RWPE2 (cell line): ENCODE data around the gene CLDN24.

Experiments
- ATAC-seq: fragments of 200-7000 bp; cut with Tn5 transposase; 3 replicates; pipeline ENCODE4 v1.9.1; 2021; ENCODE audit warnings: low read depth
- DNase-seq: peaks from one replicate; pipeline ENCODE4 v3.0.0-alpha.2; 2020; ENCODE audit warnings: low spot score
- H3K27ac ChIP-seq: fragments of 450-650 bp; 2 replicates; pipeline ENCODE4 v1.5.1; 2017; ENCODE audit warnings: mild to moderate bottlenecking; ENCODE audit not compliant: poor library complexity, severe bottlenecking
- H3K27me3 ChIP-seq: fragments of 250-450 bp; sonication (Bioruptor Pico); 2 replicates; pipeline ENCODE4 v1.5.1; 2021; ENCODE audit warnings: mild to moderate bottlenecking, moderate library complexity; ENCODE audit not compliant: insufficient read depth, poor library complexity, severe bottlenecking
- H3K36me3 ChIP-seq: fragments of 250-450 bp; sonication (Bioruptor Pico); 2 replicates; pipeline ENCODE4 v1.5.1; 2020; ENCODE audit warnings: low read depth, mild to moderate bottlenecking, moderate library complexity
- H3K4me1 ChIP-seq: fragments of 250-450 bp; sonication (Bioruptor Pico); 2 replicates; pipeline ENCODE4 v1.5.1; 2021; ENCODE audit warnings: mild to moderate bottlenecking, moderate library complexity; ENCODE audit not compliant: insufficient read depth, poor library complexity, severe bottlenecking
- H3K4me3 ChIP-seq: fragments of 250-450 bp; sonication (Bioruptor Pico); 2 replicates; pipeline ENCODE4 v1.5.1; 2021; ENCODE audit warnings: mild to moderate bottlenecking, moderate library complexity; ENCODE audit not compliant: severe bottlenecking
- H3K9me3 ChIP-seq: fragments of 250-450 bp; sonication (Bioruptor Pico); 2 replicates; pipeline ENCODE4 v1.5.1; 2021; ENCODE audit warnings: mild to moderate bottlenecking, moderate library complexity; ENCODE audit not compliant: severe bottlenecking
- CTCF ChIP-seq: fragments of 450-650 bp; IDR thresholded peaks from one replicate; pipeline ENCODE4 v1.5.1; 2017; ENCODE audit warnings: mild to moderate bottlenecking, moderate library complexity; ENCODE audit not compliant: poor library complexity, severe bottlenecking

Gene CLDN24

GRCh38 chr4:183323295-183323694, 1.1 kb upstream of the CLDN24 start:
- Histone ChIP-seq H3K4me1 (no peaks in the 10 kb centered on the region), H3K36me3 (no peaks in the 10 kb centered on the region), H3K4me3 (no peak overlapping the region), H3K27me3 (no peaks in the 10 kb centered on the region), H3K9me3 (peaks cover 2% of the 10 kb centered on the region), H3K27ac (no peak overlapping the region)
- no peak for DNase-seq
- TF ChIP-seq CTCF: no peak
- ATAC-seq: no peak

GRCh38 chr4:183321516-183321915, 710 bp downstream of the CLDN24 start:
- Histone ChIP-seq H3K27me3 (no peaks in the 10 kb centered on the region), H3K4me1 (no peaks in the 10 kb centered on the region), H3K36me3 (no peaks in the 10 kb centered on the region), H3K4me3 (no peak overlapping the region), H3K27ac (no peak overlapping the region), H3K9me3 (no peaks in the 10 kb centered on the region)
- no peak for ATAC-seq
- DNase-seq: no peak
- no peak for TF ChIP-seq CTCF

- TF ChIP-seq CTCF: no peak
- H3K4me3 ChIP-seq: no peak overlapping the region
Measured at GRCh38 chr4:183321079-183321478, 1.1 kb downstream of the CLDN24 start.

GRCh38 chr4:183320211-183321059, 1.8 kb downstream of the CLDN24 start, which contains the start of gene CLDN22:
Gene CLDN22 (minus strand): TSS chr4:183320276. CDS start chr4:183320218, 58 bp downstream.
- no peaks in the 10 kb centered on the region for H3K9me3 ChIP-seq
- no peak within 1 kb of the TSS for H3K4me3 ChIP-seq
- DNase-seq (no peak), ATAC-seq (no peak)
- H3K27me3 ChIP-seq: no peaks in the 10 kb centered on the region
- H3K36me3 ChIP-seq: no peaks in the 10 kb centered on the region
- H3K4me1 ChIP-seq: no peaks in the 10 kb centered on the region
- H3K27ac ChIP-seq: no peak within 1 kb of the TSS
- TF ChIP-seq CTCF: no peak

More at GRCh38 chr4:183321079-183321478, 1.1 kb downstream of the CLDN24 start:
- Histone ChIP-seq H3K9me3 (no peaks in the 10 kb centered on the region), H3K27me3 (no peaks in the 10 kb centered on the region), H3K27ac (no peak overlapping the region), H3K4me1 (no peaks in the 10 kb centered on the region), H3K36me3 (no peaks in the 10 kb centered on the region)
- no peak for ATAC-seq
- DNase-seq: no peak

- Histone ChIP-seq H3K4me1 (no peaks in the 10 kb centered on the region), H3K27me3 (no peaks in the 10 kb centered on the region), H3K4me3 (no peak overlapping the region), H3K36me3 (peaks cover 5% of the 10 kb centered on the region; the same call in 1 of the 2 replicates), H3K9me3 (no peaks in the 10 kb centered on the region), H3K27ac (no peak overlapping the region)
- no peak for TF ChIP-seq CTCF
- ATAC-seq (no peak), DNase-seq (no peak)
Measured at GRCh38 chr4:183318656-183319055, 3.6 kb downstream of the CLDN24 start.
